H9 (cell line): Measurements from ENCODE around the gene MED27. TPM values are rescaled to one million over a fixed set of nuclear protein-coding genes. Genes with fewer than 3 reads are reported as not detected.

Experiments
- DNase-seq: peaks from one replicate; pipeline ENCODE4 v3.0.0-alpha.2; 2017
- H2AFZ ChIP-seq: one replicate; pipeline ENCODE4 v1.6.1; 2013; ENCODE audit warnings: mild to moderate bottlenecking, low read length, control low read depth, moderate library complexity
- H2AK5ac ChIP-seq: 2 replicates; pipeline ENCODE4 v1.6.1; 2013; ENCODE audit warnings: low read length, control low read depth, mixed read lengths; ENCODE audit not compliant: insufficient read length
- H2BK120ac ChIP-seq: one replicate; pipeline ENCODE4 v1.6.1; 2013; ENCODE audit warnings: low read depth, mild to moderate bottlenecking, low read length, control low read depth, inconsistent platforms; ENCODE audit not compliant: poor library complexity, severe bottlenecking
- H2BK12ac ChIP-seq: 2 replicates; pipeline ENCODE4 v1.6.1; 2013; ENCODE audit warnings: low read length, control low read depth, mixed read lengths, low read depth; ENCODE audit not compliant: insufficient read length
- H2BK15ac ChIP-seq: 2 replicates; pipeline ENCODE4 v1.6.1; 2013; ENCODE audit warnings: low read depth, low read length, control low read depth
- H2BK20ac ChIP-seq: one replicate; pipeline ENCODE4 v1.6.1; 2013; ENCODE audit warnings: low read depth, mild to moderate bottlenecking, low read length, control low read depth, inconsistent platforms; ENCODE audit not compliant: poor library complexity, severe bottlenecking
- H2BK5ac ChIP-seq: 2 replicates; pipeline ENCODE4 v1.6.1; 2013; ENCODE audit warnings: low read length, control low read depth, mixed read lengths; ENCODE audit not compliant: insufficient read length
- H3K14ac ChIP-seq: 2 replicates; pipeline ENCODE4 v1.6.1; 2013; ENCODE audit warnings: low read length, control low read depth; ENCODE audit not compliant: insufficient read depth
- H3K18ac ChIP-seq: 2 replicates; pipeline ENCODE4 v1.6.1; 2013; ENCODE audit warnings: low read depth, mild to moderate bottlenecking, mixed read lengths, low read length, control low read depth; ENCODE audit not compliant: insufficient read length
- H3K23ac ChIP-seq: 2 replicates; pipeline ENCODE4 v1.6.1; 2013; ENCODE audit warnings: low read length, control low read depth, mixed read lengths, low read depth; ENCODE audit not compliant: insufficient read length
- H3K23me2 ChIP-seq: 2 replicates; pipeline ENCODE4 v1.6.1; 2013; ENCODE audit warnings: low read depth, mild to moderate bottlenecking, mixed read lengths, low read length, control low read depth; ENCODE audit not compliant: insufficient read length, poor library complexity, severe bottlenecking
- H3K27ac ChIP-seq: 2 replicates; pipeline ENCODE4 v1.5.1; 2013; ENCODE audit warnings: low read length, control low read depth, mixed read lengths, low read depth; ENCODE audit not compliant: insufficient read length
- H3K27me3 ChIP-seq: 2 replicates; pipeline ENCODE4 v1.6.1; 2013; ENCODE audit warnings: low read length, control low read depth, inconsistent platforms; ENCODE audit not compliant: insufficient read depth
- H3K4ac ChIP-seq: 2 replicates; pipeline ENCODE4 v1.6.1; 2013; ENCODE audit warnings: low read depth, mild to moderate bottlenecking, control low read depth, inconsistent platforms, low read length, moderate library complexity
- H3K4me1 ChIP-seq: 2 replicates; pipeline ENCODE4 v1.6.1; 2013; ENCODE audit warnings: low read length, control low read depth, inconsistent platforms; ENCODE audit not compliant: insufficient read depth
- H3K4me2 ChIP-seq: 2 replicates; pipeline ENCODE4 v1.6.1; 2013; ENCODE audit warnings: low read length, control low read depth, mixed read lengths; ENCODE audit not compliant: insufficient read length, insufficient read depth
- H3K56ac ChIP-seq: 2 replicates; pipeline ENCODE4 v1.6.1; 2013; ENCODE audit warnings: low read depth, mild to moderate bottlenecking, mixed read lengths, low read length, control low read depth; ENCODE audit not compliant: insufficient read length
- H3K79me1 ChIP-seq: 2 replicates; pipeline ENCODE4 v1.6.1; 2013; ENCODE audit warnings: low read depth, mild to moderate bottlenecking, moderate library complexity, low read length, control low read depth, inconsistent platforms; ENCODE audit not compliant: insufficient read depth, poor library complexity, severe bottlenecking
- H3K79me2 ChIP-seq: 2 replicates; pipeline ENCODE4 v1.6.1; 2013; ENCODE audit warnings: low read length, control low read depth, inconsistent platforms; ENCODE audit not compliant: insufficient read depth
- H3K9ac ChIP-seq: 2 replicates; pipeline ENCODE4 v1.6.1; 2013; ENCODE audit warnings: low read length, control low read depth, mixed read lengths; ENCODE audit not compliant: insufficient read length; ENCODE audit errors: extremely low read depth
- H3K9me3 ChIP-seq: one replicate; pipeline ENCODE4 v1.6.1; 2013; ENCODE audit warnings: low read depth, low read length, inconsistent platforms; ENCODE audit not compliant: control insufficient read depth
- H3T11ph ChIP-seq: one replicate; pipeline ENCODE4 v1.6.1; 2013; ENCODE audit warnings: mild to moderate bottlenecking, low read length, control low read depth, inconsistent platforms
- H4K20me1 ChIP-seq: one replicate; pipeline ENCODE4 v1.6.1; 2013; ENCODE audit not compliant: control insufficient read depth, insufficient read length, insufficient read depth
- H4K5ac ChIP-seq: 2 replicates; pipeline ENCODE4 v1.6.1; 2013; ENCODE audit warnings: low read depth, mild to moderate bottlenecking, mixed read lengths, low read length, control low read depth; ENCODE audit not compliant: insufficient read length
- H4K8ac ChIP-seq: replicated peaks from 2 replicates; pipeline ENCODE4 v1.6.1; 2013; ENCODE audit warnings: low read length, control low read depth, mixed read lengths, low read depth; ENCODE audit not compliant: insufficient read length
- H4K91ac ChIP-seq: 2 replicates; pipeline ENCODE4 v1.6.1; 2013; ENCODE audit warnings: low read depth, mild to moderate bottlenecking, moderate library complexity, mixed read lengths, low read length, control low read depth; ENCODE audit not compliant: insufficient read length
- H3K27ac Mint-ChIP-seq, 3 experiments: 2 replicates in 2 of 3; 3 replicates in 1 of 3; pipeline ENCODE4 v1.8.0; 2020 to 2021; ENCODE audit warnings: mixed read lengths in 3 of 3, mild to moderate bottlenecking in 1 of 3, moderate library complexity in 1 of 3
- H3K27me3 Mint-ChIP-seq: 2 replicates; pipeline ENCODE4 v1.8.0; 2021; ENCODE audit warnings: low read depth, mild to moderate bottlenecking, moderate library complexity, mixed read lengths
- H3K36me3 Mint-ChIP-seq, 3 experiments: 2 replicates in 2 of 3; 3 replicates in 1 of 3; pipeline ENCODE4 v1.8.0; 2020 to 2021; ENCODE audit warnings: low read depth in 3 of 3, mixed read lengths in 3 of 3; ENCODE audit not compliant: insufficient read depth in 1 of 3
- H3K4me1 Mint-ChIP-seq, 2 experiments: 2 replicates each; pipeline ENCODE4 v1.8.0; 2020; ENCODE audit warnings: mixed read lengths in 2 of 2
- H3K4me3 Mint-ChIP-seq, 2 experiments: 2 replicates in 1 of 2; 3 replicates in 1 of 2; pipeline ENCODE4 v1.8.0; 2020 to 2021; ENCODE audit warnings: mild to moderate bottlenecking in 2 of 2, mixed read lengths in 2 of 2, moderate library complexity in 1 of 2
- H3K9me3 Mint-ChIP-seq, 2 experiments: 2 replicates in 1 of 2; 3 replicates in 1 of 2; pipeline ENCODE4 v1.8.0; 2020; ENCODE audit warnings: mild to moderate bottlenecking in 2 of 2, mixed read lengths in 2 of 2, moderate library complexity in 1 of 2
- CTCF ChIP-seq: fragments of 200-600 bp; sonication (generic); conservative IDR thresholded peaks from 3 replicates; pipeline ENCODE4 v1.8.0; 2021; ENCODE audit warnings: antibody characterized with exemption, mild to moderate bottlenecking
- WGBS: extraction: QIAGEN DNeasy Blood & Tissue Kit; methylation state at CpG from one replicate; pipeline ENCODE4 v1.1.7; 2013; ENCODE audit warnings: missing lambda C conversion rate, low lambda C conversion rate, mixed read lengths; ENCODE audit not compliant: insufficient read length; ENCODE audit errors: extremely low coverage; 5-methylcytosine and 5-hydroxymethylcytosine counted together
- total RNA-seq: library from RNA; stranded (reverse); gene quantifications from 2 replicates; pipeline ENCODE4 v1.2.1, GENCODE V29; 2021

MED27 gene
- total RNA-seq, 1 experiment from 2014 or later = 33.5 TPM

- Histone ChIP-seq H3T11ph (no peak overlapping the region), H3K4me2 (no peak overlapping the region), H4K5ac (no peak overlapping the region), H2AK5ac (no peak overlapping the region), H4K91ac (no peak overlapping the region), H3K23me2 (no peaks in the 10 kb centered on the region), H2AFZ (no peak overlapping the region), H2BK5ac (no peak overlapping the region), H3K79me2 (no peaks in the 10 kb centered on the region), H3K9me3 (no peaks in the 10 kb centered on the region), H4K20me1 (no peaks in the 10 kb centered on the region), H2BK20ac (no peak overlapping the region), H3K56ac (no peak overlapping the region), H2BK120ac (no peak overlapping the region), H3K18ac (no peak overlapping the region), H3K9ac (no peak overlapping the region), H3K14ac (no peak overlapping the region; the same call in 1 of the 2 replicates), H2BK12ac (no peak overlapping the region), H3K79me1 (no peaks in the 10 kb centered on the region), H4K8ac (no peak overlapping the region), H2BK15ac (no peak overlapping the region), H3K27me3 (no peaks in the 10 kb centered on the region), H3K23ac (no peak overlapping the region), H3K27ac (no peak overlapping the region), H3K4me1 (peaks cover 2% of the 10 kb centered on the region; the same call in 1 of the 2 replicates), H3K4ac (no peak overlapping the region)
- no peak overlapping the region for H3K4me3 Mint-ChIP-seq
- H3K36me3 Mint-ChIP-seq = no peaks in the 10 kb centered on the region; a peak in 1 of 7 replicates
- H3K27ac Mint-ChIP-seq = no peak overlapping the region
- peaks cover 2% of the 10 kb centered on the region; the same call in 1 of the 2 replicates for H3K27me3 Mint-ChIP-seq
- peaks cover 4 to 19% of the 10 kb centered on the region in 2 experiments for H3K4me1 Mint-ChIP-seq
- TF ChIP-seq CTCF = no peak
- no CpG with 5 or more reads among the region's 12 CpGs for WGBS
- no peaks in the 10 kb centered on the region for H3K9me3 Mint-ChIP-seq
- DNase-seq = no peak
These were observed 204.6 kb downstream of the MED27 start for GRCh38 chr9:131874916-131875670.
